ENCODE measurements around the gene G6PC2. TPM values are rescaled to one million over a fixed set of nuclear protein-coding genes. Genes with fewer than 3 reads are reported as not detected.

The G6PC2 gene
- total and polyA plus RNA-seq, 8 donors: 0.55 TPM; not detected in 7

- no peak for DNase-seq
- H3K9me3 ChIP-seq: peaks cover 0 to under 1% (median 0%) of the 10 kb centered on the region in 4 donors
- 62 to 85% (median 81%) methylated on average over 3 of the region's 3 CpGs for WGBS, 5 donors
- TF ChIP-seq EP300 (IDR thresholded peaks at IDR 0.05) (no peak), CTCF (IDR thresholded peaks at IDR 0.05) (no peak), POLR2A (IDR thresholded peaks at IDR 0.05) (no peak), POLR2AphosphoS5 (IDR thresholded peaks at IDR 0.05) (no peak)
- H3K4me3 ChIP-seq: no peak overlapping the region
- H3K36me3 ChIP-seq: no peaks in the 10 kb centered on the region
- intact Hi-C loops (cut with DNase I; ENCODE audit: low total_unique reads): no loop called here
- H3K27me3 ChIP-seq: no peaks in the 10 kb centered on the region
- H3K27ac ChIP-seq: no peak overlapping the region
- no peaks in the 10 kb centered on the region for H3K4me1 ChIP-seq
Measured at GRCh38 chr2:168944065-168944464, 43.0 kb downstream of the G6PC2 start.

- Histone ChIP-seq H3K9me3 (peaks cover 0 to 4% (median 0%) of the 10 kb centered on the region in 4 donors), H3K4me1 (no peaks in the 10 kb centered on the region), H3K27ac (no peak overlapping the region), H3K27me3 (no peaks in the 10 kb centered on the region), H3K36me3 (no peaks in the 10 kb centered on the region), H3K4me3 (no peak overlapping the region)
- whole genome bisulfite sequencing, 5 donors: 38 to 56% (median 52%) methylated on average over 4 of the region's 4 CpGs
- DNase-seq: no peak
- TF ChIP-seq POLR2A (IDR thresholded peaks at IDR 0.05) (no peak), POLR2AphosphoS5 (IDR thresholded peaks at IDR 0.05) (no peak), EP300 (IDR thresholded peaks at IDR 0.05) (no peak), CTCF (IDR thresholded peaks at IDR 0.05) (no peak)
- intact Hi-C loops (cut with DNase I; ENCODE audit: low total_unique reads): no loop called here
Measured at GRCh38 chr2:168945508-168945907, 44.4 kb downstream of the G6PC2 start.

GRCh38 chr2:168948621-168949212, 47.6 kb downstream of the G6PC2 start:
- H3K4me3 ChIP-seq: no peak overlapping the region
- intact Hi-C loops (cut with DNase I; ENCODE audit: low total_unique reads): no loop called here
- H3K36me3 ChIP-seq: no peaks in the 10 kb centered on the region
- WGBS, 5 donors: 59 to 69% (median 60%) methylated on average over 6 of the region's 6 CpGs
- peaks cover 0 to 11% (median 0%) of the 10 kb centered on the region in 4 donors for H3K9me3 ChIP-seq
- H3K4me1 ChIP-seq: no peaks in the 10 kb centered on the region
- H3K27me3 ChIP-seq: no peaks in the 10 kb centered on the region
- TF ChIP-seq CTCF (IDR thresholded peaks at IDR 0.05) (peak in 2 of 7 experiments; percentile 17 to 28), EP300 (IDR thresholded peaks at IDR 0.05) (no peak)
- H3K27ac ChIP-seq: no peak overlapping the region
- no peak for DNase-seq

- H3K9me3 ChIP-seq: peaks cover 0 to 11% (median 0%) of the 10 kb centered on the region in 4 donors
- 95 to 100% (median 100%) methylated on average over 1 of the region's 1 CpG for WGBS, 5 donors
- no peak for DNase-seq
- H3K4me3 ChIP-seq: no peak overlapping the region
- intact Hi-C loops (cut with DNase I; ENCODE audit: low total_unique reads): no loop called here
- no peaks in the 10 kb centered on the region for H3K36me3 ChIP-seq
- no peak overlapping the region for H3K27ac ChIP-seq
- H3K4me1 ChIP-seq: no peaks in the 10 kb centered on the region
- no peaks in the 10 kb centered on the region for H3K27me3 ChIP-seq
- no peak for TF ChIP-seq POLR2AphosphoS5 (IDR thresholded peaks at IDR 0.05)
- no peak for TF ChIP-seq EP300 (IDR thresholded peaks at IDR 0.05)
- no peak for TF ChIP-seq CTCF (IDR thresholded peaks at IDR 0.05)
- no peak for TF ChIP-seq POLR2A (IDR thresholded peaks at IDR 0.05)
Measured at GRCh38 chr2:168949324-168949723, 48.2 kb downstream of the G6PC2 start.

Data from stomach (tissue), 9 donors.